ENCODE measurements around the gene AAK1. TPM values are rescaled to one million over a fixed set of nuclear protein-coding genes. Genes with fewer than 3 reads are reported as not detected.

The AAK1 gene
- total and polyA plus RNA-seq, 2 of the 13 experiments (the other 11 are each of a cell fraction or from before 2014, with no cell fraction given): 9.8 to 10.3 TPM

GRCh38 chr2:69581774-69582581 lies 61.6 kb downstream of the AAK1 start (continued):
- TF ChIP-seq ZNF362 (CRISPR knock-in tag; IDR thresholded peaks at IDR 0.05; ENCODE audit: borderline replicate concordance) (peak; percentile 91), PAX8 (CRISPR knock-in tag; IDR thresholded peaks at IDR 0.05; ENCODE audit: borderline replicate concordance) (no peak), KDM2A (CRISPR knock-in tag; IDR thresholded peaks at IDR 0.05; ENCODE audit: borderline replicate concordance, low read depth) (0 out of 2 replicates have a peak, but pooled peaks have one; percentile 25), ZNF7 (CRISPR knock-in tag; IDR thresholded peaks at IDR 0.05) (no peak), ISX (CRISPR knock-in tag; conservative IDR thresholded peaks at IDR 0.05) (no peak), CENPX (CRISPR knock-in tag; IDR thresholded peaks at IDR 0.05) (no peak), MTF1 (CRISPR knock-in tag; IDR thresholded peaks at IDR 0.05) (peak; percentile 86; the same call in 1 of the 2 replicates), TEAD3 (CRISPR knock-in tag; optimal IDR thresholded peaks at IDR 0.05; ENCODE audit: borderline replicate concordance) (peak; percentile 98), ZNF766 (CRISPR knock-in tag; IDR thresholded peaks at IDR 0.05; ENCODE audit: borderline replicate concordance) (no peak), CEBPB (IDR thresholded peaks at IDR 0.05; ENCODE audit: borderline replicate concordance, low read depth, low read length) (peak; percentile 97), ZNF280B (CRISPR knock-in tag; IDR thresholded peaks at IDR 0.05; ENCODE audit: borderline replicate concordance) (no peak), ISL2 (CRISPR knock-in tag; IDR thresholded peaks at IDR 0.05) (0 out of 2 replicates have a peak, but pooled peaks have one; percentile 23), PATZ1 (CRISPR knock-in tag; IDR thresholded peaks at IDR 0.05) (no peak), ATF2 (CRISPR knock-in tag; IDR thresholded peaks at IDR 0.05) (peak; percentile 35; the same call in 1 of the 2 replicates), SMC3 (IDR thresholded peaks at IDR 0.05; ENCODE audit: low read length) (peak; percentile 28; the same call in 1 of the 2 replicates)
